OCI-LY7 (cell line): Measurements from ENCODE around the gene DTX4.
"Not testable (repeated sequence)": the region's sequence is repeated elsewhere in the genome, so short reads cannot be mapped to it uniquely, and the experiment has no call there.

ENCODE experiments used
- EZH2phosphoT487 ChIP-seq: fragments of 200-600 bp; sonication (generic); IDR thresholded peaks from 2 replicates; pipeline ENCODE4 v1.6.1; 2018; ENCODE audit warnings: low read depth, borderline replicate concordance, mild to moderate bottlenecking, mixed run types, antibody characterized with exemption, low read length, moderate library complexity, mixed read lengths
- TF ChIP-seq, protein P1 (sequence below): fragments of 200-600 bp; sonication (generic); conservative IDR thresholded peaks from 2 replicates; pipeline ENCODE4 v1.5.1; 2014; ENCODE audit warnings: mild to moderate bottlenecking, antibody characterized with exemption, low read length, moderate library complexity, mixed read lengths

GRCh38 chr11:59136551-59136950, 35.4 kb upstream of the DTX4 start:
- TF ChIP-seq, protein P1, sequence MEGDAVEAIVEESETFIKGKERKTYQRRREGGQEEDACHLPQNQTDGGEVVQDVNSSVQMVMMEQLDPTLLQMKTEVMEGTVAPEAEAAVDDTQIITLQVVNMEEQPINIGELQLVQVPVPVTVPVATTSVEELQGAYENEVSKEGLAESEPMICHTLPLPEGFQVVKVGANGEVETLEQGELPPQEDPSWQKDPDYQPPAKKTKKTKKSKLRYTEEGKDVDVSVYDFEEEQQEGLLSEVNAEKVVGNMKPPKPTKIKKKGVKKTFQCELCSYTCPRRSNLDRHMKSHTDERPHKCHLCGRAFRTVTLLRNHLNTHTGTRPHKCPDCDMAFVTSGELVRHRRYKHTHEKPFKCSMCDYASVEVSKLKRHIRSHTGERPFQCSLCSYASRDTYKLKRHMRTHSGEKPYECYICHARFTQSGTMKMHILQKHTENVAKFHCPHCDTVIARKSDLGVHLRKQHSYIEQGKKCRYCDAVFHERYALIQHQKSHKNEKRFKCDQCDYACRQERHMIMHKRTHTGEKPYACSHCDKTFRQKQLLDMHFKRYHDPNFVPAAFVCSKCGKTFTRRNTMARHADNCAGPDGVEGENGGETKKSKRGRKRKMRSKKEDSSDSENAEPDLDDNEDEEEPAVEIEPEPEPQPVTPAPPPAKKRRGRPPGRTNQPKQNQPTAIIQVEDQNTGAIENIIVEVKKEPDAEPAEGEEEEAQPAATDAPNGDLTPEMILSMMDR, result not testable (repeated sequence)
- not testable (repeated sequence) for TF ChIP-seq EZH2phosphoT487
